GM19463 (cell line): ENCODE measurements around the gene NAALADL1.
"Not testable (repeated sequence)": the region's sequence is repeated elsewhere in the genome, so short reads cannot be mapped to it uniquely, and the experiment has no call there.

Experiments
- ATAC-seq: cut with Tn5 transposase; IDR thresholded peaks from one replicate; pipeline ENCODE4 v1.9.1; 2021; ENCODE audit warnings: mild to moderate bottlenecking, moderate library complexity; ENCODE audit not compliant: unreplicated experiment

The NAALADL1 gene

GRCh38 chr11:65051398-65051858 lies 6.9 kb downstream of the NAALADL1 start:
- ATAC-seq = no peak

GRCh38 chr11:65047581-65048422 lies 10.6 kb downstream of the NAALADL1 start:
- no peak for ATAC-seq

GRCh38 chr11:65045728-65046127 lies 12.6 kb downstream of the NAALADL1 start:
- ATAC-seq = no peak

GRCh38 chr11:65045061-65045460 lies 13.3 kb downstream of the NAALADL1 start:
- no peak for ATAC-seq

- ATAC-seq = no peak
These were observed 14.4 kb downstream of the NAALADL1 start for GRCh38 chr11:65043881-65044501.

GRCh38 chr11:65042891-65043290 lies 15.5 kb downstream of the NAALADL1 start:
- no peak for ATAC-seq

GRCh38 chr11:65040847-65041622 lies 17.3 kb downstream of the NAALADL1 start, which contains the start of gene SAC3D1:
TSS of gene SAC3D1 (plus strand) at chr11:65041210. CDS start at chr11:65041293, 83 bp downstream.
- peak; percentile 91 for ATAC-seq

GRCh38 chr11:65040520-65040846 lies 17.9 kb downstream of the NAALADL1 start:
- no peak for ATAC-seq

- ATAC-seq = no peak
These were observed 21.4 kb downstream of the NAALADL1 start for GRCh38 chr11:65036931-65037330.

- ATAC-seq = no peak
These were observed 22.8 kb downstream of the NAALADL1 start for GRCh38 chr11:65035579-65035978.

GRCh38 chr11:65034423-65034822 lies 23.9 kb downstream of the NAALADL1 start:
- ATAC-seq = no peak

- ATAC-seq = no peak
These were observed 26.1 kb downstream of the NAALADL1 start for GRCh38 chr11:65032216-65032615.

GRCh38 chr11:65027213-65028067 lies 30.9 kb downstream of the NAALADL1 start, which contains the start of gene SNX15:
TSS of gene SNX15 (plus strand) at chr11:65027439. CDS start at chr11:65027538, 99 bp downstream.
- peak; percentile 81 for ATAC-seq

- ATAC-seq = no peak
These were observed 31.5 kb downstream of the NAALADL1 start for GRCh38 chr11:65026810-65027209.

GRCh38 chr11:65023502-65023901 lies 34.9 kb downstream of the NAALADL1 start:
- not testable (repeated sequence) for ATAC-seq

GRCh38 chr11:65021509-65021908 lies 36.8 kb downstream of the NAALADL1 start:
- ATAC-seq = no peak

GRCh38 chr11:65021003-65021402 lies 37.4 kb downstream of the NAALADL1 start:
- ATAC-seq = no peak

- ATAC-seq = no peak
These were observed 38.5 kb downstream of the NAALADL1 start for GRCh38 chr11:65019824-65020223.

- no peak for ATAC-seq
These were observed 40.4 kb downstream of the NAALADL1 start for GRCh38 chr11:65017937-65018336.

- ATAC-seq = no peak
These were observed 41.6 kb downstream of the NAALADL1 start for GRCh38 chr11:65016705-65017104.
